NCI-H69 (cell line): ENCODE results near the gene LRP4.
"Not testable (repeated sequence)": the region's sequence is repeated elsewhere in the genome, so short reads cannot be mapped to it uniquely, and the experiment has no call there.

ENCODE experiments used
- DNase-seq: peaks from one replicate; lab custom pipeline; 2025; lab: John Stamatoyannopoulos, UW

Gene LRP4

DNA sequence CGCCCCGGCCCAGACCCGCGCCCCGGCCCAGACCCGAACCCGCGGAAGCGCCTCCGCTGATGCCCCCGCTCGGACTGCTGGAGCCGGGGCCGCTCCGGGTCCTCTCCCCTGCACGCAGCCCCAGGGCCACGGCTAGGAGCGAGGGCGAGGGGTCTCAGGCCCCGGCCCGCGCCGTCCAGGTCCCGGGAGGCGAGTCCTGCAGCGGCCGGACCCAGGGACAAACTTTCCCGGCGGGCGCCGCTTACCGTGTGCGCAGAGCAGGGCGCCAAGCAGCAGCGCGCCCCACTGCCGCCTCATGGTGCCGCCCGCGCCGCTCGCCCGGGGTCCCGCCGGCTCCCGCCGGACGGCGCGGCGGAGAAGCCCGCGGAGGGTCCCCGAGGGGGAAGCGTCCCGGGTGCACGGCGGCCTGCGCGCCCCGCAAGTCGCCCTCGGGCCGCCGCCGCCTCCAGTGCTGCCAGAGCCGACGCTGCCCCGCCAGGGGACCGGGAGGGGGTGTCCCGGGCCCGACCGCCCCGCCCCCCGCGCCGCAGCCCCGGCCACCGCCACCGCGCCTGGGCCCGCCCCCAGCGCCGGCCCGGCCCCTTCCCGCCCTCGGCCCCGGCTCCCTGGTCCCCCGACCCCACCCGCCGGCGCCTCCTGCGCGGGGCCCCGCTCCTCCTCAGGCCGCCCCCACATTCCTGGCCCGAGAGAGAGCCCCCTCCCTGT, at the start of gene LRP4:
Gene LRP4, minus strand, starts transcription at position 468 of the 705 bp plus-strand sequence. Its CDS starts 171 bp downstream, at position 297.
- peak; percentile 83 for DNase-seq

DNA sequence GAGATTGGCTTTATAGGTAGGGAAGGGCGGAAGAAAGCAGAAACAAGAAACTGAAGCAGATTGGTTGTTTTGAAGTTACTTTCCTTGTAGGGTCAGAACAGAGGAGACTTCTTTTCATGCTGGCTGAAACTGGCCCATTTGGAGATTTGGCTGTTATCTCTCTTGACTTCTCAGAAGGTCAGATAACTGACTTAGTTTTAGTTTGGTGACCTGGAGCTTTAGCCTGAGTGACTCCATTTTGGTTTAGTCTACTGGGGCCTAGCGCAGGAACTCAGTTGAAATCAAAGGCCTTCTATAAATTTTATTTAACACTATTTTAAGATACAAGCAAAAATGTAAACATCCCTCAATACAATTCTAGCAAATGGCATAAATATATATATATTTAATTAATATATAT, 49.6 kb upstream of the LRP4 start:
- DNase-seq: no peak

GRCh38 chr11:46966773-46967172, 48.4 kb upstream of the LRP4 start:
- DNase-seq: no peak

DNA sequence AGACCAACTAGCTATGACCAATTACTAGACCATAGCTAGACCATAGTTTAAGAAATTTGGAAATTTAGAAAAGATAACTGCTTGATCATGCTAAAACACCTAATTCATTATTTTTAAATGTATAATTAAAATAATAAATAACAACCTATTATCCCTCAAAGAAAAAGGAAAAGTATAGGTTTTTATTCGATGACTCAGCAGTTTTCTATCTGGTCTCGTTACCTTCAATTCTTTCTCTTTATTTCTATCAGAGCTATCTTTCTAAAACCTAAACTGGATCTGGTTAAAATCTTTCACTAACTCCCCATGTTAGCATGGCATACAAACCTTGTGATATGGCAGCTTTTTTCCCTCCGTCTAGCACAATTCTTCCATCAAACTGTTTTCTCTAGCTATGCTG, 45.5 kb upstream of the LRP4 start:
- DNase-seq: no peak

GRCh38 chr11:46961886-46962285, 43.5 kb upstream of the LRP4 start:
- DNase-seq: not testable (repeated sequence)

GRCh38 chr11:46961041-46961440, 42.7 kb upstream of the LRP4 start:
- DNase-seq: no peak

DNA sequence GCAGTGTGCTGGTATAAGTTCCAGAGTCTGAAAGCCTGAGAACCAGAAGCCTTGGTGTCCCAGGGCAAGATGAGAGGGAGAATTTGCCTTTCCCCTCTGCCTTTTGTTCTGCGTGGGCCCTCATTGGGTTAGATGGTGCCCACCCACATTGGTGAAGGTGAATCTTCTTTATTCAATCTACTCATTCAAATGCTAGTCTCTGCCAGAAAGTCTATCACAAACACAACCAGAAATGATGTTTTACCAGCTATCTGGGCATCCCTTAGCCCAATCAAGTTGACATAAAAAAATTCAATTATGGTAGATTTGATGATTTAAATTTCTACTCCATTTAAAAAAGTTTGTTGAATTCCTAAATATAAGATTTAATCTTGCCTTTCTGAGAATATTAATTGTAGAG, 40.4 kb upstream of the LRP4 start:
- no peak for DNase-seq

- DNase-seq: no peak
Observed at GRCh38 chr11:46953093-46953492, 34.7 kb upstream of the LRP4 start.

GRCh38 chr11:46952553-46952952, 34.2 kb upstream of the LRP4 start:
- DNase-seq: no peak

GRCh38 chr11:46951864-46952263, 33.5 kb upstream of the LRP4 start:
- no peak for DNase-seq

DNA sequence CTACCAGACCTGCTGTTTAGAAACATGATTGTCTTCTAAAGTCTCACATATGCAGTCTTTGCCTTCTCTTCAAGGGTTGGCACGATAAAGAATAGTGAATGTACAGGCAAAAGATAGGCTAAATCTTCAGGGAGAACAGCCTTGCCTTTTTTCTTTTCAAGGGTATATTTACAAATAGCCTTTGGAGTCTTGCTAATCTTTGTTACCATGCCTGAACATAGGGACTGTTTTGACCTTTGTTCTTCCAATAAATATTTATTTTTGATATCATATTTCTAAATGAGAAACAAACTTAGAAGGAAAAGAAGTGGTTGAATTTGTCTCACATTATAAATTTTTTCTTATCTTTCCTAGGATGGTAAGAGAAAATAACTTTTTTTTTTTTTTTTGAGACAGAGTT, 30.9 kb upstream of the LRP4 start:
- no peak for DNase-seq

DNA sequence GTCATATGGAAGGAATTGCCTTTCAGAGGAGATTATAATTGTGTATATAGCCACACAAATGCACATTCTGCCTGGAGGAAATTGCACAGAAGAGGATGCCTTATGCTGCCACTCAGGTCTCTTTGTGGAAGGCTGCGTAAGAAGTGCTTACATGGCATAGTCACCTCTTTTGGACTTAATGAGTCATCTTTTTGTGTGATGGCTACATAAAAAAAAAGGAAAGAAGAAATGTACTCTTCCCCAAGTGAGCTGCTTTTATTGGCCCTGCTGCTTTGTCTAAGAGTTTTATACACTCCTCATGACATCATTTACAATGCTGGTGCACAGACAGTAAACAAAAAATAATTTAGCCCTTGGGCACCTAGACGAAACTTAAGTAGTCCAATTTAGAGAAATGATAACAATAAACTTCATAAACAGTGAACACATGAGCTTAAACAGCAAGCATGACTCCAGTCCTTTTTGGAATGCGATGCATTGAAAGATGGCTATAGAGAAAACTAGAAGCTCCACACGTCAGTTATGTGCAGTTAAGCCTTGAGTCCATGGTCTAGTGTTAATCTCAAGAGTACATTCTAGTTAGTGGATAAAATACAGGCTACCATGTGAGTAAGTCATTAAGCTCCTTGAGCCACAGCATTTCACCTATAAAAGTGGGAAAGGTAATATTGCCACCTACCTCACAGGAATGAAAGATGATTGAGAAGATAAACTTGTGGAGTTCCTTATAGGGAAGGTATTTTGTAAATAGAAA, 30.2 kb upstream of the LRP4 start:
- peak; percentile 96 for DNase-seq

GRCh38 chr11:46947399-46948077, 29.2 kb upstream of the LRP4 start:
- DNase-seq: peak; percentile 96

DNA sequence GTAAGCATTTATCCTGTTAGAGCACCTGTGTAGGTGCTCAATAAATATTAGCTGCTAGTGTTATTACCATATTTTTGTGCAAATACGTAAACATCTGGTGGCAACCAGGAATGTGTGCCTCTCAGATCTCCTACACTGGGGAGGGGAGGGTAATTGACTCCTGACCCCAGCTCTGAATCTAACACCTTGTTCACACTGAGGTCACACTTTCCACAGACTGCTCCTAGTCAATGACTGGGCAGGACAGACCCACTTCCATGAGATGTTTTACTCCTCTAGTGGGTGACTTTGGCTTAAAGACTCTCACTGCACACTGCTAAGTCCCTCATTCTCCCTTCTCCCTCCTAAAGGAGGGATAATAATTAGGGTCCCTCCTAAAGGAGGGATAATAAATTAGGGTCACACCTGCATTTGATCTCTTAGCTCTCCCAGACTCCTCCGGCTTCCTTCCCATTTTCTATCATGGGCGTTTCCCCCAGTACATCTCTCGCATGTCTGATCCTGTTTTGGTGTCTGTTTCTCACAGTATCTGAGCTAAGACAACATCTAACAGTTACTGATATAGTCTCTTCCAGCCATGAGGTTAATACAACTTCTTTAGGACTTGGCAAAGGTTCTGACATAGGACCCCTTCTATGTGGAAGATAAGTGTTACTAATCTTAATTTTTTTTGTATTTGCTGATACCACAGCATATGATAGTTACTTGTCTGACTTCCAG, 26.2 kb upstream of the LRP4 start:
- peak; percentile 40 for DNase-seq

DNA sequence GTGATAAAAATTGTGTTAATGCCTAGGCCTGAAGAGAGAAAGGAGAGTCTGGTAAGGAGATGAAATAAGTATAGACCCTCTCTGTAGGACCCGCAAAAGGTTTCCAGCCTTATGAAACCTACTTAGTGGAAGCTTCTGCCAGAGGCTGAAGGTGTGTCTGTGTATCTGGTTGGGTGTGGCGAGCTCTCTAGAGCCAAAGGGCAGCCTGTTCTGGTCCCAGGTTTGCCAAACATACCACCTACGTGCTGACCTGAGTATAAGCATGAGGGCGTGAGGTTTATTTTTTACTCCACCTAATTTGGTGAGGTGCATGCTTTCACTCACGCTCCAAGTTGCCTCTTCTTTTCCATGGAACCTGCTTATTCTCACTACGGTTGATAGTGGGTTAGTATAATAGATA, 23.8 kb upstream of the LRP4 start:
- DNase-seq: no peak

DNA sequence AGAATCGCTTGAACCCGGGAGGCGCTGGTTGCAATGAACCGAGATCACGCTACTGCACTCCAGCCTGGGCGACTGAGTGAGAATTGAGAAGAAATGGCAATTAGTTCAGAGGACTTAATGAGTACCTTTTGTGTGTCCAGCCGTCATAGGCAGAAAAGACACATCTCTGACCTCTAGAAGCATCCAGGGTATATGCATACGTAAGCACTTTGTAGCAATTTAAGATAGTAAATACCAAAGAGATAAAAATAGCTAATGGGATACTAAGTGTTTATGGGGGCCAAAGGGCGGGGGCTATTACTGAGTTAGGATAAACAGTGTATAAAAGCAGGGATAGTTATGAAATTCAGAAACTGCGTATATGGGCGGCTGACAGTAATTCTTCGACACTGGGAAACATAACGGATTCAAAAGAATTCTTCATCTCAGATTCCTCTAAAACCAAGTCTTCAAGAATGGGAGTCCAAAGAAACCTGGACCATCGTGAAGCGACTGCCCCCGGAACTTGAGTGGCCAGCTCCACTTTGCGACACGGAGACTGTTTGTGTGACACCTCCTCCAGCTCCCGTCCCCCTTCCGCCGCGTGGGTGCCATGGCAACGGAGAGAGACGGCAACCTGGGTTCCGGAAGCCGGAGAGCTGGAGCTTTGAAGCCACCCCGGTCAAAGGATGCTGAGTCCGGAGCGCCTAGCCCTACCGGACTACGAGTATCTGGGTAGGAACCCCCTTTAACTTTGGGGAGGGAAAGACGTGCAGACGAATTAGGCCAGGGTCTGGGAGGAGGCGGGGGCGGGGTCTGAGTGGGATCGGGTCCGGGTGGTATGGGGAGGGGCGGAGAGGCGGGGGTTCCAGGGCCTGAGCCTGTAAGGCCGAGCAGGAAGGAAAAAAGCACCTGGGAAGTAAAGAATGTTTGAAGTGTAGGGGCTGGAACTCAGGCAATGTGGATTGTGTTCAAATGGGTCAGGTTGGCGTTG, 18.1 kb upstream of the LRP4 start, which contains the start of gene CSTPP1:
Gene CSTPP1, plus strand, starts transcription at position 624 of the 973 bp plus-strand sequence. Its CDS starts 45 bp downstream, at position 669.
- peak; percentile 98 for DNase-seq

- peak; percentile 41 for DNase-seq
Observed at GRCh38 chr11:46930089-46930488, 11.7 kb upstream of the LRP4 start.

DNA sequence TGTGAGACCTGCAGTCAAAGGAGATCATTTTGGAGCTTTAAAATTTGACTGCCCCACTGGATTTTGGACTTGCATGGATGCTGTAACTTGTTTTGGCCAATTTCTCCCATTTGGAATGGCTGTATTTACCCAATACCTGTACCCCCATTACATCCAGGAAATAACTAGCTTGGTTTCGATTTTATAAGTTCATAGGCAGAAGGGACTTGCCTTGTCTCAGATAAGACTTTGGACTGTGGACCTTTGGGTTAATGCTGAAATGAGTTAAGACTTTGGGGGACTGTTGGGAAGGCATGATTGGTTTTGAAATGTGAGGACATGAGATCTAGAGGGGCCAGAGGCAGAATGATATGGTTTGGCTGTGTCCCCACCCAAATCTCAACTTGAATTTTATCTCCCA, 10.4 kb upstream of the LRP4 start:
- not testable (repeated sequence) for DNase-seq

DNA sequence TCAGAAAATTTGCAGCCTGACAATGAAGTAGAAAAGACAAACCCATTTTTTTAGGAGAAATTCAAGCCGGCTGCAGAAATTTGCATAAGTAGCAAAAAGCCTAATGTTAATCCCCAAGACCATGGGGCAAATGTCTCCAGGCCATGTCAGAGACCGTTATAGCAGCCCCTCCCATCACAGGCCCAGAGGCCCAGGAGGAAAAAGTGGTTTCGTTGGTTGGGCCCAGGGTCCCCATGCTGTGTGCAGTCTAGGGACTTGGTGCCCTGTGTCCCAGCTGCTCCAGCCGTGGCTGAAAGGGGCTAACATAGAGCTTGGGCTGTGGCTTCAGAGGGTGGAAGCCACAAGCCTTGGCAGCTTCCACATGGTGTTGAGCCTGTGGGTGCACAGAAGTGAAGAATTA, 9.6 kb upstream of the LRP4 start:
- DNase-seq: not testable (repeated sequence)

- no peak for DNase-seq
Observed at GRCh38 chr11:46920755-46921154, 2.4 kb upstream of the LRP4 start.
